ENCODE data around the gene GPR62. TPM values are rescaled to one million over a fixed set of nuclear protein-coding genes. Genes with fewer than 3 reads are reported as not detected.

GPR62 gene
- total RNA-seq, 2 experiments from 2014 or later, result not detected

GRCh38 chr3:51932471-51933370 lies 22.5 kb upstream of the GPR62 start:
- H3K27ac Mint-ChIP-seq, result no peak overlapping the region
- ChIA-PET POLR2A (no interaction called here), CTCF (interaction anchor here (0.8 to 1.5 kb wide), 3 partner anchors 9 to 10 kb away, joined by 3 to 6 read pairs (median 3); partner anchors contain the start of gene RRP9)
- DNase-seq (no peak), ATAC-seq (no peak)
- H3K36me3 Mint-ChIP-seq (ENCODE audit: low read depth), result peaks cover 31% of the 10 kb centered on the region
- H3K9me3 Mint-ChIP-seq (ENCODE audit: insufficient read depth), result no peaks in the 10 kb centered on the region
- H3K27me3 Mint-ChIP-seq (ENCODE audit: low read depth), result no peaks in the 10 kb centered on the region
- peaks cover 6% of the 10 kb centered on the region for H3K4me1 Mint-ChIP-seq (ENCODE audit: low read depth)
- H3K4me3 Mint-ChIP-seq, result no peak overlapping the region

GRCh38 chr3:51933471-51934138 lies 21.6 kb upstream of the GPR62 start:
- Mint-ChIP-seq H3K36me3 (ENCODE audit: low read depth) (peaks cover 36% of the 10 kb centered on the region), H3K27ac (no peak overlapping the region), H3K4me1 (ENCODE audit: low read depth) (peaks cover 15% of the 10 kb centered on the region), H3K27me3 (ENCODE audit: low read depth) (no peaks in the 10 kb centered on the region), H3K4me3 (no peak overlapping the region), H3K9me3 (ENCODE audit: insufficient read depth) (no peaks in the 10 kb centered on the region)
- no peak for ATAC-seq
- ChIA-PET CTCF (interaction anchor here (0.8 kb wide), 1 partner anchor 8 kb away, joined by 3 read pairs; the partner anchor contains the start of gene RRP9), POLR2A (no interaction called here)
- DNase-seq, result no peak

GRCh38 chr3:51934139-51934850 lies 20.9 kb upstream of the GPR62 start:
- H3K9me3 Mint-ChIP-seq (ENCODE audit: insufficient read depth), result no peaks in the 10 kb centered on the region
- ChIA-PET POLR2A (interaction anchor here (0.7 kb wide), 1 partner anchor 48 kb away, joined by 3 read pairs; no protein-coding TSS in a partner anchor), CTCF (no interaction called here)
- peaks cover 36% of the 10 kb centered on the region for H3K36me3 Mint-ChIP-seq (ENCODE audit: low read depth)
- no peak overlapping the region for H3K27ac Mint-ChIP-seq
- peaks cover 19% of the 10 kb centered on the region for H3K4me1 Mint-ChIP-seq (ENCODE audit: low read depth)
- H3K27me3 Mint-ChIP-seq (ENCODE audit: low read depth), result no peaks in the 10 kb centered on the region
- no peak for DNase-seq
- no peak overlapping the region for H3K4me3 Mint-ChIP-seq
- ATAC-seq, result no peak

- H3K27me3 Mint-ChIP-seq (ENCODE audit: low read depth), result no peaks in the 10 kb centered on the region
- peaks cover 36% of the 10 kb centered on the region for H3K36me3 Mint-ChIP-seq (ENCODE audit: low read depth)
- ChIA-PET CTCF (no interaction called here), POLR2A (interaction anchor here (0.7 kb wide), 1 partner anchor 47 kb away, joined by 3 read pairs; no protein-coding TSS in a partner anchor)
- no peak for ATAC-seq
- H3K27ac Mint-ChIP-seq, result no peak overlapping the region
- H3K4me1 Mint-ChIP-seq (ENCODE audit: low read depth), result peaks cover 26% of the 10 kb centered on the region
- DNase-seq, result no peak
- no peaks in the 10 kb centered on the region for H3K9me3 Mint-ChIP-seq (ENCODE audit: insufficient read depth)
- no peak overlapping the region for H3K4me3 Mint-ChIP-seq
Measured at GRCh38 chr3:51934991-51935885, 19.9 kb upstream of the GPR62 start.

GRCh38 chr3:51935886-51936755 lies 19.1 kb upstream of the GPR62 start:
- no peak overlapping the region for H3K4me3 Mint-ChIP-seq
- H3K4me1 Mint-ChIP-seq (ENCODE audit: low read depth), result peaks cover 35% of the 10 kb centered on the region
- no peak for ATAC-seq
- DNase-seq, result no peak
- ChIA-PET POLR2A (no interaction called here), CTCF (no interaction called here)
- H3K27ac Mint-ChIP-seq, result no peak overlapping the region
- no peaks in the 10 kb centered on the region for H3K27me3 Mint-ChIP-seq (ENCODE audit: low read depth)
- peaks cover 41% of the 10 kb centered on the region for H3K36me3 Mint-ChIP-seq (ENCODE audit: low read depth)
- no peaks in the 10 kb centered on the region for H3K9me3 Mint-ChIP-seq (ENCODE audit: insufficient read depth)

- ChIA-PET CTCF (interaction anchor here (0.9 kb wide), 1 partner anchor 37 kb away, joined by 3 read pairs; the partner anchor contains the start of gene ABHD14B), POLR2A (no interaction called here)
- Mint-ChIP-seq H3K36me3 (ENCODE audit: low read depth) (peaks cover 39% of the 10 kb centered on the region), H3K9me3 (ENCODE audit: insufficient read depth) (no peaks in the 10 kb centered on the region), H3K27me3 (ENCODE audit: low read depth) (no peaks in the 10 kb centered on the region), H3K4me3 (no peak overlapping the region), H3K27ac (peak overlapping the region; percentile 49), H3K4me1 (ENCODE audit: low read depth) (peaks cover 38% of the 10 kb centered on the region)
- no peak for DNase-seq
- ATAC-seq, result no peak
Measured at GRCh38 chr3:51937014-51937413, 18.2 kb upstream of the GPR62 start.

GRCh38 chr3:51937611-51938450 lies 17.4 kb upstream of the GPR62 start:
- Mint-ChIP-seq H3K36me3 (ENCODE audit: low read depth) (peaks cover 36% of the 10 kb centered on the region), H3K4me1 (ENCODE audit: low read depth) (peaks cover 45% of the 10 kb centered on the region), H3K9me3 (ENCODE audit: insufficient read depth) (no peaks in the 10 kb centered on the region), H3K27ac (peak overlapping the region; percentile 37), H3K27me3 (ENCODE audit: low read depth) (no peaks in the 10 kb centered on the region), H3K4me3 (no peak overlapping the region)
- ChIA-PET CTCF (interaction anchor here (0.9 kb wide), 1 partner anchor 36 kb away, joined by 3 read pairs; the partner anchor contains the start of gene ABHD14B), POLR2A (no interaction called here)
- ATAC-seq, result no peak
- DNase-seq, result no peak

- no peaks in the 10 kb centered on the region for H3K27me3 Mint-ChIP-seq (ENCODE audit: low read depth)
- DNase-seq, result no peak
- no peak overlapping the region for H3K4me3 Mint-ChIP-seq
- peaks cover 50% of the 10 kb centered on the region for H3K4me1 Mint-ChIP-seq (ENCODE audit: low read depth)
- H3K36me3 Mint-ChIP-seq (ENCODE audit: low read depth), result peaks cover 30% of the 10 kb centered on the region
- no peaks in the 10 kb centered on the region for H3K9me3 Mint-ChIP-seq (ENCODE audit: insufficient read depth)
- CTCF ChIA-PET, result interaction anchor here (0.9 kb wide), 1 partner anchor 35 kb away, joined by 4 read pairs; the partner anchor contains the start of gene ABHD14B
- H3K27ac Mint-ChIP-seq, result no peak overlapping the region
- POLR2A ChIA-PET, result no interaction called here
- no peak for ATAC-seq
Measured at GRCh38 chr3:51938780-51939425, 16.3 kb upstream of the GPR62 start.

- POLR2A ChIA-PET, result interaction anchor here (0.7 to 1.0 kb wide), 6 partner anchors 33 to 307 kb away, joined by 3 to 4 read pairs (median 3); partner anchors contain the start of genes ABHD14A, ABHD14B and RPL29
- DNase-seq (no peak), ATAC-seq (no peak)
- CTCF ChIA-PET, result interaction anchor here (0.6 to 5.5 kb wide), 31 partner anchors 8 to 438 kb away, joined by 3 to 54 read pairs (median 4); partner anchors contain the start of genes ABHD14A, ABHD14B, ACY1 and DUSP7
- no peaks in the 10 kb centered on the region for H3K27me3 Mint-ChIP-seq (ENCODE audit: low read depth)
- peak overlapping the region; percentile 61 for H3K27ac Mint-ChIP-seq
- peaks cover 24% of the 10 kb centered on the region for H3K36me3 Mint-ChIP-seq (ENCODE audit: low read depth)
- peak overlapping the region; percentile 81 for H3K4me3 Mint-ChIP-seq
- peaks cover 54% of the 10 kb centered on the region for H3K4me1 Mint-ChIP-seq (ENCODE audit: low read depth)
- no peaks in the 10 kb centered on the region for H3K9me3 Mint-ChIP-seq (ENCODE audit: insufficient read depth)
Measured at GRCh38 chr3:51940648-51941462, 14.3 kb upstream of the GPR62 start.

Measured in activated CD8-positive, alpha-beta T cell treated with anti-CD3 and anti-CD28 coated beads, Interleukin-2, amount 10 ng/mL, durations not matched to agents 7 days and 5 days (primary cell).